ENCODE data around the gene OR10R2.
"Not testable (repeated sequence)": the region's sequence is repeated elsewhere in the genome, so short reads cannot be mapped to it uniquely, and the experiment has no call there.

Gene OR10R2

DNA sequence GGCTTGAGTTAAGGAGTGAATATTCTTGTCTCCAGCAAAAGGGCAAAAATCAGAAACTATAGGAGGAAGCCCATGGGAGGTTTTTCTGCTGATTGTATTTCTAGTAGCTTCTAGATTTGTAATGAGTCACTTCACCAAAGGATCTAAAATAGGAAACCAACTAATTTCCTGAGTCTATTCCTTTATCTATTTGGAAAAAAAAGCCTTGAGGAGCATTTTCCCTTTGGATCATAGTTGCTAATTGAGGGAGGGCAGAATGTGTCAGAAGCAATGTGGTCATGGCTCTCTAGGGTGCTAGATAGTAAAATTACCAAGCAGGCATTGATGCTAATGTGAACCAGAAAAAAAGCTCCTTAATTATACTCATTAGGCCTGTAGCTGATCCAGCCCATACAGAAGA lies at the start of gene OR10R2:
Gene OR10R2, plus strand, starts transcription at position 301 of the 400 bp plus-strand sequence. CDS start 106 bp downstream, outside the sequence.
- FAIRE-seq (no peak), DNase-seq (ENCODE audit: insufficient read length, low spot score) (no peak)
- TF ChIP-seq POLR2A (IDR thresholded peaks at IDR 0.05; ENCODE audit: low read depth, low read length) = no peak

DNA sequence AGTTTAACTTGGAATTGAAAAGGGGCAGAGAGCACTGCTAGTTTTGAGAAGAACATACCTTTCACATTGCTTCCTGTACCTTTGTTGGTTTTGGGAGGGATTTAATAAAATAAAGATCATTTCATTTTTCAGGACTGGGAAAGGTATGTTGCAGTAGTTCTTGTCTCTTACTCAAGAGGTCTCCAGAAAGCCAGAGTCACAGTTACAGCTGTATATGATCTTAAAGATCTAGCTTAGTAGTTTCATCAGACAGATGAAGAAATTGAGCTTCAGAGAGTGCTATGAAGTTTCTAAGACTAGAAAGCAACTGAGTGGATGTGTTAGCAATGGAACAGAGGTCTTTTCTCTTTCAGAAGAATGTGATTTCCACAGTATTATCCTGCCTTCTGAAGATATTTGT lies 47.0 kb upstream of the OR10R2 start:
- no peak for TF ChIP-seq POLR2A (IDR thresholded peaks at IDR 0.05; ENCODE audit: low read depth, low read length)
- FAIRE-seq (no peak), DNase-seq (ENCODE audit: insufficient read length, low spot score) (no peak)

- FAIRE-seq = no peak
- no peak for TF ChIP-seq POLR2A (IDR thresholded peaks at IDR 0.05; ENCODE audit: low read depth, low read length)
- DNase-seq (ENCODE audit: insufficient read length, low spot score) = no peak
Measured at GRCh38 chr1:158426137-158426536, 45.9 kb upstream of the OR10R2 start, which contains the start of gene OR10K2. TSS of gene OR10K2 (minus strand) at chr1:158426237. CDS start at chr1:158420866, 5,371 bp downstream.

DNA sequence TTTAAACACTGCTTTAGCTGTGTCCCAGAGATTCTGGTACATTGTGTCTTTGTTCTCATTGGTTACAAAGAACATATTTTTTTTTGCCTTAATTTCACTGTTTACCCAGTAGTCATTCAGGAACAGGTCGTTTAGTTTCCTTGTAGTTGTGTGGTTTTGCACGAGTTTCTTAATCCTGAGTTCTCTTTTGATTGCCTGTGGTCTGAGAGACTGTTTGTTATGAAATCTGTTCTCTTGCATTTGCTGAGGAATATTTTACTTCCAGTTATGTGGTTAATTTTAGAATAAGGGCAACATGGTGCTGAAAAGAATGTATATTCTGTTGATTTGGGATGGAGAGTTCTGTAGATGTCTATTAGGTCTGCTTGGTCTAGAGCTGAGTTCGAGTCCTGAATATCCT lies 41.9 kb upstream of the OR10R2 start:
- not testable (repeated sequence) for FAIRE-seq; DNase-seq (ENCODE audit: insufficient read length, low spot score)

GRCh38 chr1:158434741-158435140 lies 37.3 kb upstream of the OR10R2 start:
- DNase-seq (ENCODE audit: insufficient read length, low spot score) (no peak), FAIRE-seq (no peak)
- TF ChIP-seq POLR2A (IDR thresholded peaks at IDR 0.05; ENCODE audit: low read depth, low read length) = no peak

- no peak for TF ChIP-seq POLR2A (IDR thresholded peaks at IDR 0.05; ENCODE audit: low read depth, low read length)
- no peak for DNase-seq (ENCODE audit: insufficient read length, low spot score)
- no peak for FAIRE-seq
Measured at GRCh38 chr1:158445376-158445775, 26.6 kb upstream of the OR10R2 start.

DNA sequence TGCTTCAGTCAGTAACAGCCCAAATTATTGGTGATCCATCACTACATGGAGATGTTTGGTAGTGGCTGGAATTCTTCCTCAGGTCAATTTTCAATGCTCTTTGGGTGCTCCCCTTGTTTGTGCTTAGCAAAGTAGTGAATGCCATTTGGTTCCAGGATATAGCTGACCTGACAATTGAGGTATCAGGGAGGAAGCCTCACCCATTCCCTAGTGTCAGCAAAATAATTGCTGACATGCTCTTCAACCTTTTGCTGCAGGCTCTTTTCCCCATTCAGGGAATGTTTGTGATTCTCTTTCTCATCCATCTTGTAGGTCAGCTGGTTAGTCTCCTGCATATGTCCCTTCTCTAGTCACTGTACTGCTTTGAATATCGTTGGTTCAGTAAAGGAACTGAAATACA lies 17.5 kb upstream of the OR10R2 start:
- DNase-seq (ENCODE audit: insufficient read length, low spot score) = no peak
- no peak for TF ChIP-seq POLR2A (IDR thresholded peaks at IDR 0.05; ENCODE audit: low read depth, low read length)
- no peak for FAIRE-seq

- DNase-seq (ENCODE audit: insufficient read length, low spot score) (no peak), FAIRE-seq (no peak)
- TF ChIP-seq POLR2A (IDR thresholded peaks at IDR 0.05; ENCODE audit: low read depth, low read length) = no peak
Measured at GRCh38 chr1:158457246-158457645, 14.8 kb upstream of the OR10R2 start.

DNA sequence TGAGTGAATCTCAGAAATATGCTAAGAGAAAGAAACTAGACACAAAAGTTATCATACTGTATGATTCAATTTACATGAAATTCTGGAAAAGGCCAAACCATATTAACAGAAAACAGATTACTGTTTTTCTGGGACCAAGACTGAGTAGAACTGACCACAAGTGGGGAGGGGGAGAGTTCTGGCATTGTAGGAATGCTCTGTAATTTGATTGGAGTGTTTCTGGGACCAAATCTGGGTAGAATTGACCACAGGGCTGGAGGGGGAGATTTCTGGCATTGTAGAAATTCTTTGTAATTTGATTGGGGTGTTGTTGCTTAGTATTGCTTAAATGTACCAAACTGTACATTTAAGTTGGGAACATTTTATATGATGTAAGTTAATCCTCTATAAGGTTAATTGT lies 13.8 kb upstream of the OR10R2 start:
- no peak for FAIRE-seq
- TF ChIP-seq POLR2A (IDR thresholded peaks at IDR 0.05; ENCODE audit: low read depth, low read length) = no peak
- no peak for DNase-seq (ENCODE audit: insufficient read length, low spot score)

- TF ChIP-seq POLR2A (IDR thresholded peaks at IDR 0.05; ENCODE audit: low read depth, low read length) = no peak
- no peak for FAIRE-seq
- DNase-seq (ENCODE audit: insufficient read length, low spot score) = no peak
Measured at GRCh38 chr1:158461534-158461933, 10.5 kb upstream of the OR10R2 start, which contains the start of gene OR10K1. TSS of gene OR10K1 (plus strand) at chr1:158461834. CDS start at chr1:158465562, 3,728 bp downstream.

DNA sequence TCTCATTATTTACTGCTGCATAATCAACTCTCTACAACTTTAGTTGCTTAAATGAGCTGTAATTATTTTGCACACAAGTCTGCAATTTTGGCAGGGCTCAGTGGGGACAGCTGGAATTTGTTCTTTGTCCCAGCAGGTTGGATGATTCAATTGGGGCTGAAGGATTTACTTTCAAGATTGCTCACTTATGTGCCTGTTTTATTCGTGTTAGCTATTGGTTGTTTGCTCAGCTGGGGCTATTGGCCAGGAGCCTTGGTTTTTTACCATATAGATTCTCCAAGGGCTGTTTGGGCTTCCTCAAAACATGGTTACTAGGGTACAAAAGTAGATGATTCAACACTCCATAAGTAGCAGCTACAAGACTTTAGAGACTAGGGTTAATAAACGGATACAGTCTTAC lies 13.4 kb downstream of the OR10R2 start:
- no peak for TF ChIP-seq POLR2A (IDR thresholded peaks at IDR 0.05; ENCODE audit: low read depth, low read length)
- FAIRE-seq (no peak), DNase-seq (ENCODE audit: insufficient read length, low spot score) (no peak)

- DNase-seq (ENCODE audit: insufficient read length, low spot score) (no peak), FAIRE-seq (no peak)
- no peak for TF ChIP-seq POLR2A (IDR thresholded peaks at IDR 0.05; ENCODE audit: low read depth, low read length)
Measured at GRCh38 chr1:158491316-158491715, 19.3 kb downstream of the OR10R2 start.

DNA sequence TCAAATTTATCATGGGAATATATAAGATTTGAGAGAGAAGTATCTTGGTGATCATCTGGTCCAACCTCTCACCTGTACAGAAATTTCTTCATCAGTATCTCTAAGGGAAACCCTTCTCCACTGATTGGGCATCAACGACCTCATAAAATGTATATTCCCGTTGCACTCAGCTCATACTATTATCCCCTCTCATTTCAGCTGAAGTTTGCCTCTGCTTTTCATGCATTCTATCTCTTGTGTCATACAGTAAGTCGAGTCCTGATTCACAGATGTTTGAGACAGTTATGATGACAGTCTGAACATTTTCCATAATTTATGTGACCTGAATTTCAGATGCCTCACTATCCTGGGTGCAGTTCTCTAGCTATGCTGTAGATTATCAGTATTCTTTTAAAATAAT lies 21.0 kb downstream of the OR10R2 start:
- FAIRE-seq (no peak), DNase-seq (ENCODE audit: insufficient read length, low spot score) (no peak)
- no peak for TF ChIP-seq POLR2A (IDR thresholded peaks at IDR 0.05; ENCODE audit: low read depth, low read length)

DNA sequence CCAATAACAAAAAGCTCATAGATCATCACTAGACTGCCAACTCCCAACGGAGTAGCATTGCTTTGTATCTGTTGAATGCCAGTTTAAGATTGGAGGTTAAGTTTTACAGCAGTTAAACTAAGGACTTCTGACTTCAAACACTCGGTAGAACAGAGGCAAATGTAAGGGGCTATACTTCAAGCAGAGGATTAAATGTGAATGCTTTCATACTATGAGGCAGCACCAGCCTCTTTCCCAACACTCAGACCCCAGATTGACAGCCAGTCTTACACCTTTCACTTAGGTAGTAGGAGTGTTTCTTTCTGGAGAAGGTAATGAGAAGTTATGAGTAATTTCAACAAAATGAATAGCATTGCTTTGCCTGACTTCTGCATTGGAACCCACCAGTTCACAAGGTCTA lies 22.8 kb downstream of the OR10R2 start:
- FAIRE-seq = no peak
- no peak for DNase-seq (ENCODE audit: insufficient read length, low spot score)
- TF ChIP-seq POLR2A (IDR thresholded peaks at IDR 0.05; ENCODE audit: low read depth, low read length) = no peak

DNA sequence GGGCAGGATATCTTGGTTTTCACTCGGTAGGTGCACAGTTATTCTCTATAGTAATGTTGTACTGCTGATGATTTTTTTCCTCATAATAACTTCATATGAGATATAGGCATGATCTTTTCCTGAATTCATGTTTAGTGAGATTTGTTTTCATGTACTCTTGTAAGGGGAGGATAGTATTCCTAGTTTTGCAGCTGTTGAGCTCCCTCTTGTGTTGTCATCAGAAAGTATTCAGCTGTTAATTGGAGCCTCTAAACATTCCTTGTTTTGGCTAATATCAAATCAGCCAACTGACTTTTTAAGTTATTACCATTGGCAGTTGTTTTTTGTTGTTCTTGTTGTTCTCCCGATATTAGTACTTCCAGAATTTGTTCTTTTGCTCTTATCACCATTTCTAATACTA lies 24.4 kb downstream of the OR10R2 start:
- DNase-seq (ENCODE audit: insufficient read length, low spot score) = no peak
- FAIRE-seq = no peak
- no peak for TF ChIP-seq POLR2A (IDR thresholded peaks at IDR 0.05; ENCODE audit: low read depth, low read length)

DNA sequence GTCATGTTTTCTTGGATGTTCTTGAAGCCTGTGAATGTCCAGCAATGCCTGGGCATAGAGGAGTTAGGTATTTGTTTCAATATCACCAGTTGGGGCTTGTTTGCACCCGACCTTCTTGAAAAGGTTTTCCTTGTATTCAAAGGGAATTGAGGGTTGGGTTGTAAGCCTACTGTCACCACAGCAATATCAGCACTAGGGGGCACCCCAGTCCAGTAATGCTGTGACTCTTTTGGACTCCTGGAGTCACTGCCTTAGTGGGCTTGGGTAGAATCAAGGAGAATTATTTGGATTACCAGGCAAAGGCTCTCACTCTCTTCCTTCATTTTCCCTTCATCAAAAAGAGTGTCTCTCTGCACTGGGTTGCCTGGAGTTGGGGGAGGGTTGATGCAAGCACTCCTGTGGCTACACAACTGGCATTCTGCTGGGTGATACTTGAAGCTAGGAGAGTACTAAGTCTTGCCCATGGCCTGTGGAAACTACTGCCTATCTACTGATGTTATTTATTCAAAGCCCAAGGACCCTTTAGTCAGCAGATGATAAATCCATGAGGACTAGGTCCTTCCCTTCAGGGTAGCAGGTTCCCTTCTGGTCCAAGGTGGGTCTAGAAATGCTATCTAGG lies 34.5 kb downstream of the OR10R2 start:
- no peak for TF ChIP-seq POLR2A (IDR thresholded peaks at IDR 0.05; ENCODE audit: low read depth, low read length)
- DNase-seq (ENCODE audit: insufficient read length, low spot score) (peak; percentile 2), FAIRE-seq (no peak)

Data from H54 (cell line).